B cell (primary cell): ENCODE measurements around the gene PRKCA. TPM values are rescaled to one million over a fixed set of nuclear protein-coding genes. Genes with fewer than 3 reads are reported as not detected.

Experiments
- ATAC-seq: fragments of 200-7000 bp; cut with Tn5 transposase; one replicate; pipeline ENCODE4 v1.10.0; 2021; ENCODE audit warnings: low read depth, mild to moderate bottlenecking, moderate number of reproducible peaks, moderate library complexity
- CTCF ChIA-PET: fragments of 350-600 bp; sonication (Branson Sonifier 250); formaldehyde crosslinking; loops from one replicate; lab custom pipeline; 2021; ENCODE audit warnings: antibody characterized with exemption, inconsistent platforms; lab: Charles Lee
- POLR2A ChIA-PET: fragments of 350-600 bp; sonication (Branson Sonifier 250); formaldehyde crosslinking; loops from one replicate; lab custom pipeline; 2021; ENCODE audit warnings: antibody characterized with exemption; lab: Charles Lee
- DNase-seq: peaks from one replicate; pipeline ENCODE4 v3.0.0; 2013
- H2AFZ ChIP-seq: 2 replicates; pipeline ENCODE4 v1.6.1; 2012; ENCODE audit warnings: mild to moderate bottlenecking, low read depth, low read length; ENCODE audit not compliant: insufficient read depth, poor library complexity, severe bottlenecking
- H3K27ac ChIP-seq, 2 donors: 1 replicate in 1 of 2; 2 replicates in 1 of 2; pipeline ENCODE4 v1.5.1; 2012 to 2013; ENCODE audit warnings: low read length in 2 of 2, mild to moderate bottlenecking in 2 of 2, moderate library complexity in 1 of 2
- H3K27me3 ChIP-seq, 4 experiments: fragments of 200-600 bp in 1 of 4; sonication (generic) in 1 of 4; replicated peaks in 1 of 4; 1 replicate in 2 of 4; 2 replicates in 2 of 4; pipeline versions ENCODE4 v1.6.1 to v1.7.0; 2013 to 2016; ENCODE audit warnings: low read length in 3 of 4, mild to moderate bottlenecking in 2 of 4, mixed read lengths in 1 of 4, moderate library complexity in 1 of 4; ENCODE audit not compliant: insufficient read depth in 4 of 4, control insufficient read depth in 3 of 4; ENCODE audit errors: control extremely low read depth in 1 of 4
- H3K36me3 ChIP-seq, 2 experiments: replicated peaks in 1 of 2; 1 replicate in 1 of 2; 2 replicates in 1 of 2; pipeline versions ENCODE4 v1.6.1 to v1.7.1; 2013; ENCODE audit warnings: low read length in 1 of 2; ENCODE audit not compliant: insufficient read depth in 2 of 2, control insufficient read depth in 1 of 2; ENCODE audit errors: control extremely low read depth in 1 of 2, extremely low read depth in 1 of 2
- H3K4me1 ChIP-seq, 2 donors: fragments of 200-600 bp in 1 of 2; sonication (generic) in 1 of 2; 1 replicate in 1 of 2; 2 replicates in 1 of 2; pipeline versions ENCODE4 v1.5.1 to v1.6.1; 2013 to 2017; ENCODE audit warnings: low read length in 2 of 2; ENCODE audit not compliant: control insufficient read depth in 2 of 2, insufficient read depth in 2 of 2
- H3K4me2 ChIP-seq: replicated peaks from 2 replicates; pipeline ENCODE3; 2012; ENCODE audit warnings: mild to moderate bottlenecking, low read depth, low read length; ENCODE audit not compliant: poor library complexity, severe bottlenecking
- H3K4me3 ChIP-seq, 5 experiments: fragments of 200-600 bp in 1 of 5; sonication (generic) in 1 of 5; 1 replicate in 3 of 5; 2 replicates in 2 of 5; pipeline versions ENCODE4 v1.5.1 to v1.7.0; 2011 to 2016; ENCODE audit warnings: low read length in 4 of 5, mild to moderate bottlenecking in 4 of 5, low read depth in 2 of 5, control low read depth in 1 of 5, moderate library complexity in 1 of 5; ENCODE audit not compliant: insufficient read depth in 1 of 5; ENCODE audit errors: control extremely low read depth in 1 of 5, extremely low read depth in 1 of 5
- H3K79me2 ChIP-seq: fragments of 200-600 bp; sonication (generic); one replicate; pipeline ENCODE4 v1.6.0; 2016; ENCODE audit warnings: low read length; ENCODE audit not compliant: control insufficient read depth, insufficient read depth
- H3K9ac ChIP-seq: fragments of 200-600 bp; sonication (generic); 2 replicates; pipeline ENCODE4 v1.6.1; 2017; ENCODE audit warnings: mild to moderate bottlenecking, low read length, moderate library complexity
- H3K9me3 ChIP-seq, 3 donors: one replicate each; pipeline versions ENCODE4 v1.6.1 to v1.7.1; 2013; ENCODE audit warnings: low read length in 2 of 3; ENCODE audit not compliant: control insufficient read depth in 2 of 3, insufficient read depth in 1 of 3; ENCODE audit errors: control extremely low read depth in 1 of 3
- H4K20me1 ChIP-seq: 2 replicates; pipeline ENCODE4 v1.6.0; 2012; ENCODE audit warnings: mild to moderate bottlenecking, low read length; ENCODE audit not compliant: insufficient read depth, control insufficient read depth, poor library complexity, severe bottlenecking
- H3K27ac Mint-ChIP-seq: one replicate; pipeline ENCODE4 v1.8.0; 2021; ENCODE audit warnings: mixed read lengths
- H3K27me3 Mint-ChIP-seq: one replicate; pipeline ENCODE4 v1.8.0; 2021; ENCODE audit warnings: mixed read lengths
- H3K4me1 Mint-ChIP-seq: one replicate; pipeline ENCODE4 v1.8.0; 2021; ENCODE audit warnings: mixed read lengths
- H3K4me3 Mint-ChIP-seq: one replicate; pipeline ENCODE4 v1.8.0; 2021; ENCODE audit warnings: mixed read lengths
- H3K9me3 Mint-ChIP-seq: one replicate; pipeline ENCODE4 v1.8.0; 2022; ENCODE audit warnings: mixed read lengths; ENCODE audit not compliant: insufficient read depth
- CTCF ChIP-seq: fragments of 200-600 bp; IDR thresholded peaks from one replicate; pipeline ENCODE4 v1.8.0; 2022; ENCODE audit warnings: antibody characterized with exemption, mild to moderate bottlenecking
- EZH2 ChIP-seq: IDR thresholded peaks from 2 replicates; pipeline ENCODE4 v1.6.1; 2012; ENCODE audit warnings: borderline replicate concordance, low read depth, mild to moderate bottlenecking, moderate library complexity, low read length; ENCODE audit not compliant: insufficient read depth, poor library complexity, severe bottlenecking
- WGBS: methylation state at CpG from one replicate; pipeline ENCODE4 v1.1.5; 2013; ENCODE audit warnings: missing lambda C conversion rate; ENCODE audit not compliant: insufficient coverage; 5-methylcytosine and 5-hydroxymethylcytosine counted together
- intact Hi-C: fragments of 100-400 bp; cut with micrococcal nuclease; formaldehyde crosslinking; loops from one replicate; pipeline ENCODE4 v1.10.0; 2022
- polyA plus RNA-seq: library from polyadenylated mRNA; depleted of rRNA; stranded (reverse); fragments of >200 nt; gene quantifications from 2 replicates; pipeline ENCODE4 v1.2.3, GENCODE V29; 2012
- total RNA-seq, 2 donors: library from RNA; stranded (reverse); fragments of 120-200 nt in 1 of 2; gene quantifications; 1 replicate in 1 of 2; 2 replicates in 1 of 2; pipeline versions ENCODE4 v1.2.3 to v1.2.4, GENCODE V29; 2013 to 2022

The PRKCA gene
- total and polyA plus RNA-seq, 2 donors (not counting 1 experiment from before 2014, with no cell fraction given), result 0.33 to 7.7 TPM

- Histone ChIP-seq H4K20me1 (no peaks in the 10 kb centered on the region), H3K4me2 (no peak overlapping the region), H2AFZ (no peak overlapping the region), H3K36me3 (no peaks in the 10 kb centered on the region), H3K27ac (no peak overlapping the region), H3K27me3 (no peaks in the 10 kb centered on the region), H3K9ac (no peak overlapping the region), H3K79me2 (no peaks in the 10 kb centered on the region), H3K9me3 (peaks cover 0 to 3% (median 0%) of the 10 kb centered on the region in 3 donors), H3K4me1 (no peaks in the 10 kb centered on the region), H3K4me3 (no peak overlapping the region)
- Mint-ChIP-seq H3K4me1 (peaks cover 7% of the 10 kb centered on the region), H3K9me3 (peaks cover 6% of the 10 kb centered on the region), H3K27ac (no peak overlapping the region), H3K27me3 (no peaks in the 10 kb centered on the region), H3K4me3 (no peak overlapping the region)
- 95% methylated on average over 16 of the region's 16 CpGs for WGBS
- POLR2A ChIA-PET, result no interaction called here
- DNase-seq (no peak), ATAC-seq (no peak)
- intact Hi-C loops, result no loop called here
- TF ChIP-seq EZH2 (no peak), CTCF (no peak)
- CTCF ChIA-PET, result no interaction called here
Observed at GRCh38 chr17:66675273-66675990, 373.0 kb downstream of the PRKCA start.

- intact Hi-C loops, result no loop called here
- no peak overlapping the region for H3K27ac Mint-ChIP-seq
- H3K4me3 Mint-ChIP-seq, result no peak overlapping the region
- H3K27me3 Mint-ChIP-seq, result no peaks in the 10 kb centered on the region
- no peaks in the 10 kb centered on the region for H3K36me3 ChIP-seq
- no peak overlapping the region for H3K4me3 ChIP-seq
- H3K9me3 ChIP-seq, result peaks cover 0 to 3% (median 0%) of the 10 kb centered on the region in 3 donors
- POLR2A ChIA-PET, result no interaction called here
- DNase-seq (no peak), ATAC-seq (no peak)
- no peaks in the 10 kb centered on the region for H3K79me2 ChIP-seq
- peaks cover 7% of the 10 kb centered on the region for H3K4me1 Mint-ChIP-seq
- H3K9me3 Mint-ChIP-seq, result peaks cover 6% of the 10 kb centered on the region
- no peak overlapping the region for H2AFZ ChIP-seq
- no peak overlapping the region for H3K9ac ChIP-seq
- no peaks in the 10 kb centered on the region for H3K27me3 ChIP-seq
- no peaks in the 10 kb centered on the region for H3K4me1 ChIP-seq
- H3K27ac ChIP-seq, result no peak overlapping the region
- TF ChIP-seq EZH2, result no peak
- no peak for TF ChIP-seq CTCF
- no peaks in the 10 kb centered on the region for H4K20me1 ChIP-seq
- WGBS, result 96% methylated on average over 16 of the region's 17 CpGs
- no peak overlapping the region for H3K4me2 ChIP-seq
- CTCF ChIA-PET, result no interaction called here
Observed at GRCh38 chr17:66675991-66676371, 373.6 kb downstream of the PRKCA start.
